H1 (cell line): ENCODE data around the gene GLP1R.

Experiments used
- CBX8 ChIP-seq: fragments of 300-800, 300-1000 bp; sonication (generic); IDR thresholded peaks from 2 replicates; pipeline ENCODE4 v1.7.1; 2016; ENCODE audit warnings: low read depth, low read length, borderline replicate concordance
- CTBP2 ChIP-seq: IDR thresholded peaks from 2 replicates; pipeline ENCODE4 v1.7.0; 2011; ENCODE audit warnings: borderline replicate concordance, mild to moderate bottlenecking, moderate library complexity, mixed read lengths, low read length; ENCODE audit not compliant: insufficient read depth, insufficient read length
- CTCF ChIP-seq, 3 experiments: IDR thresholded peaks; 1 replicate in 2 of 3; 2 replicates in 1 of 3; pipeline versions ENCODE4 v1.5.1 to v1.6.1; 2011; ENCODE audit warnings: low read length in 3 of 3, mild to moderate bottlenecking in 3 of 3, inconsistent platforms in 2 of 3, low read depth in 1 of 3, moderate library complexity in 1 of 3; ENCODE audit not compliant: insufficient read depth in 1 of 3; ENCODE audit errors: control extremely low read depth in 1 of 3
- EGR1 ChIP-seq: IDR thresholded peaks from 2 replicates; pipeline ENCODE4 v1.6.1; 2011; ENCODE audit warnings: low read depth, low read length, borderline replicate concordance
- EP300 ChIP-seq, 2 experiments: IDR thresholded peaks; 1 replicate in 1 of 2; 2 replicates in 1 of 2; pipeline ENCODE4 v1.6.1; 2011 to 2012; ENCODE audit warnings: low read depth in 2 of 2, low read length in 2 of 2, mild to moderate bottlenecking in 2 of 2, borderline replicate concordance in 1 of 2, inconsistent platforms in 1 of 2, moderate library complexity in 1 of 2
- EZH2 ChIP-seq: fragments of 200-600 bp; sonication (generic); IDR thresholded peaks from 2 replicates; pipeline ENCODE4 v1.7.1; 2012; ENCODE audit warnings: low read depth, mild to moderate bottlenecking, moderate library complexity, low read length, inconsistent platforms; ENCODE audit not compliant: severe bottlenecking
- GABPA ChIP-seq: IDR thresholded peaks from 2 replicates; pipeline ENCODE4 v1.6.1; 2011; ENCODE audit warnings: mild to moderate bottlenecking, low read length, moderate library complexity, borderline replicate concordance; ENCODE audit not compliant: insufficient read depth
- POLR2AphosphoS5 ChIP-seq: IDR thresholded peaks from 2 replicates; pipeline ENCODE4 v1.6.1; 2011; ENCODE audit warnings: low read depth, low read length
- RAD21 ChIP-seq, 2 experiments: IDR thresholded peaks in 1 of 2; conservative IDR thresholded peaks in 1 of 2; 2 replicates each; pipeline ENCODE4 v1.6.1; 2011; ENCODE audit warnings: low read depth in 2 of 2, low read length in 2 of 2, improper control_type of control experiment in 1 of 2, inconsistent platforms in 1 of 2, mild to moderate bottlenecking in 1 of 2, moderate library complexity in 1 of 2
- SP1 ChIP-seq: IDR thresholded peaks from 2 replicates; pipeline ENCODE4 v1.6.1; 2011; ENCODE audit warnings: low read depth, low read length
- TF ChIP-seq, protein P1 (sequence below): IDR thresholded peaks from 2 replicates; pipeline ENCODE4 v1.6.1; 2011; ENCODE audit warnings: low read length, improper control_type of control experiment
- TF ChIP-seq, protein P2 (sequence below): IDR thresholded peaks from 2 replicates; pipeline ENCODE4 v1.6.1; 2012; ENCODE audit warnings: inconsistent platforms

- TF ChIP-seq CTBP2 (no peak), EGR1 (no peak), RAD21 (IDR thresholded peaks at IDR 0.05 in 1 of 2, conservative IDR thresholded peaks at IDR 0.05 in 1 of 2; ENCODE audit: low read depth in 2 of 2, low read length in 2 of 2) (no peak), CTCF (IDR thresholded peaks at IDR 0.05; ENCODE audit: control extremely low read depth in 1 of 3, insufficient read depth in 1 of 3, low read depth in 1 of 3, low read length in 3 of 3) (no peak), EZH2 (no peak), GABPA (no peak), EP300 (IDR thresholded peaks at IDR 0.05; ENCODE audit: borderline replicate concordance in 1 of 2, low read depth in 2 of 2, low read length in 2 of 2) (no peak), POLR2AphosphoS5 (no peak), SP1 (no peak), CBX8 (no peak)
- TF ChIP-seq, protein P1, sequence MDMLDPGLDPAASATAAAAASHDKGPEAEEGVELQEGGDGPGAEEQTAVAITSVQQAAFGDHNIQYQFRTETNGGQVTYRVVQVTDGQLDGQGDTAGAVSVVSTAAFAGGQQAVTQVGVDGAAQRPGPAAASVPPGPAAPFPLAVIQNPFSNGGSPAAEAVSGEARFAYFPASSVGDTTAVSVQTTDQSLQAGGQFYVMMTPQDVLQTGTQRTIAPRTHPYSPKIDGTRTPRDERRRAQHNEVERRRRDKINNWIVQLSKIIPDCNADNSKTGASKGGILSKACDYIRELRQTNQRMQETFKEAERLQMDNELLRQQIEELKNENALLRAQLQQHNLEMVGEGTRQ = no peak
- TF ChIP-seq, protein P2, sequence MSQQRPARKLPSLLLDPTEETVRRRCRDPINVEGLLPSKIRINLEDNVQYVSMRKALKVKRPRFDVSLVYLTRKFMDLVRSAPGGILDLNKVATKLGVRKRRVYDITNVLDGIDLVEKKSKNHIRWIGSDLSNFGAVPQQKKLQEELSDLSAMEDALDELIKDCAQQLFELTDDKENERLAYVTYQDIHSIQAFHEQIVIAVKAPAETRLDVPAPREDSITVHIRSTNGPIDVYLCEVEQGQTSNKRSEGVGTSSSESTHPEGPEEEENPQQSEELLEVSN = no peak
These were observed 25.1 kb downstream of the GLP1R start for GRCh38 chr6:39073471-39074355.
